HEK293 (cell line): Measurements from ENCODE around the gene RASAL2.

Experiments used
- CTCF ChIA-PET: fragments of 350-600 bp; formaldehyde crosslinking; extraction: SDS; loops from one replicate; lab custom pipeline; 2021; ENCODE audit warnings: antibody characterized with exemption; lab: Yijun Ruan, JAX
- POLR2A ChIA-PET: fragments of 300-600 bp; formaldehyde crosslinking; extraction: SDS; loops from one replicate; lab custom pipeline; 2020; ENCODE audit warnings: antibody characterized with exemption, inconsistent platforms; lab: Yijun Ruan, JAX
- H3K27ac ChIP-seq: fragments of 200-500 bp; sonication (Bioruptor generic); 2 replicates; pipeline ENCODE4 v1.5.1; 2014; ENCODE audit warnings: low read depth, low read length, control low read depth, inconsistent platforms; ENCODE audit errors: extremely low read depth
- H3K36me3 ChIP-seq, 2 experiments: fragments of 200-500 bp in 1 of 2; sonication (Bioruptor generic) in 1 of 2; 1 replicate in 1 of 2; 2 replicates in 1 of 2; pipeline ENCODE4 v1.5.1; 2014 to 2017; ENCODE audit warnings: inconsistent platforms in 2 of 2, low read length in 2 of 2; ENCODE audit not compliant: control insufficient read depth in 2 of 2, insufficient read depth in 1 of 2
- H3K4me1 ChIP-seq: fragments of 200-500 bp; sonication (Bioruptor generic); 2 replicates; pipeline ENCODE4 v1.5.1; 2014; ENCODE audit warnings: mild to moderate bottlenecking, low read length, inconsistent platforms; ENCODE audit not compliant: control insufficient read depth, insufficient read depth
- H3K4me3 ChIP-seq: 2 replicates; pipeline ENCODE4 v1.5.1; 2011; ENCODE audit warnings: low read depth, mild to moderate bottlenecking, control low read depth, low read length, moderate library complexity
- H3K9me3 ChIP-seq: fragments of 200-500 bp; sonication (Bioruptor generic); 2 replicates; pipeline ENCODE4 v1.5.1; 2014; ENCODE audit warnings: low read depth, low read length, inconsistent platforms; ENCODE audit not compliant: control insufficient read depth, insufficient read depth
- ELK4 ChIP-seq: IDR thresholded peaks from 2 replicates; pipeline ENCODE4 v1.6.1; 2011; ENCODE audit warnings: mild to moderate bottlenecking, low read depth, low read length, borderline replicate concordance
- KLF17 ChIP-seq: fragments of 450-650 bp; formaldehyde crosslinking; IDR thresholded peaks from 2 replicates; pipeline ENCODE4 v1.5.1; 2016; ENCODE audit warnings: missing biosample characterization, missing genetic modification characterization
- PRDM6 ChIP-seq: fragments of 450-650 bp; formaldehyde crosslinking; IDR thresholded peaks from 2 replicates; pipeline ENCODE4 v1.5.1; 2017; ENCODE audit warnings: missing biosample characterization, missing genetic modification characterization
- ZFP3 ChIP-seq: fragments of 450-650 bp; formaldehyde crosslinking; IDR thresholded peaks from 2 replicates; pipeline ENCODE4 v1.5.1; 2016; ENCODE audit warnings: low read depth, missing biosample characterization, missing genetic modification characterization
- ZNF121 ChIP-seq: fragments of 450-650 bp; formaldehyde crosslinking; IDR thresholded peaks from 2 replicates; pipeline ENCODE4 v1.5.1; 2016; ENCODE audit warnings: missing biosample characterization, missing genetic modification characterization
- ZNF138 ChIP-seq: fragments of 450-650 bp; formaldehyde crosslinking; IDR thresholded peaks from 2 replicates; pipeline ENCODE4 v1.5.1; 2016; ENCODE audit warnings: missing biosample characterization, missing genetic modification characterization, borderline replicate concordance
- ZNF140 ChIP-seq: fragments of 450-650 bp; formaldehyde crosslinking; IDR thresholded peaks from 2 replicates; pipeline ENCODE4 v1.5.1; 2016; ENCODE audit warnings: missing biosample characterization, missing genetic modification characterization
- ZNF157 ChIP-seq: fragments of 450-650 bp; formaldehyde crosslinking; IDR thresholded peaks from 2 replicates; pipeline ENCODE4 v1.5.1; 2016; ENCODE audit warnings: missing biosample characterization, missing genetic modification characterization
- ZNF16 ChIP-seq: fragments of 450-650 bp; formaldehyde crosslinking; IDR thresholded peaks from 2 replicates; pipeline ENCODE4 v1.5.1; 2016; ENCODE audit warnings: low read depth, missing biosample characterization, missing genetic modification characterization
- ZNF398 ChIP-seq: fragments of 450-650 bp; formaldehyde crosslinking; IDR thresholded peaks from 2 replicates; pipeline ENCODE4 v1.5.1; 2017; ENCODE audit warnings: missing biosample characterization, missing genetic modification characterization
- ZNF426 ChIP-seq: fragments of 450-650 bp; formaldehyde crosslinking; IDR thresholded peaks from 2 replicates; pipeline ENCODE4 v1.5.1; 2017; ENCODE audit warnings: missing biosample characterization, missing genetic modification characterization, mild to moderate bottlenecking, inconsistent platforms, moderate library complexity
- ZNF585B ChIP-seq: fragments of 450-650 bp; formaldehyde crosslinking; IDR thresholded peaks from 2 replicates; pipeline ENCODE4 v1.5.1; 2016; ENCODE audit warnings: missing biosample characterization, missing genetic modification characterization
- ZNF624 ChIP-seq: fragments of 450-650 bp; formaldehyde crosslinking; IDR thresholded peaks from 2 replicates; pipeline ENCODE4 v1.5.1; 2017; ENCODE audit warnings: missing biosample characterization, missing genetic modification characterization
- ZNF677 ChIP-seq: fragments of 450-650 bp; IDR thresholded peaks from 2 replicates; pipeline ENCODE4 v1.5.0; 2018; ENCODE audit warnings: missing biosample characterization, mild to moderate bottlenecking, missing genetic modification characterization, moderate library complexity
- ZNF707 ChIP-seq: fragments of 450-650 bp; formaldehyde crosslinking; IDR thresholded peaks from 2 replicates; pipeline ENCODE4 v1.5.1; 2016; ENCODE audit warnings: missing biosample characterization, missing genetic modification characterization
- ZNF791 ChIP-seq: fragments of 450-650 bp; formaldehyde crosslinking; IDR thresholded peaks from 2 replicates; pipeline ENCODE4 v1.5.1; 2016; ENCODE audit warnings: missing biosample characterization, missing genetic modification characterization
- ZNF792 ChIP-seq: fragments of 450-650 bp; formaldehyde crosslinking; IDR thresholded peaks from 2 replicates; pipeline ENCODE4 v1.5.1; 2016; ENCODE audit warnings: missing biosample characterization, missing genetic modification characterization
- ZXDB ChIP-seq: fragments of 450-650 bp; formaldehyde crosslinking; IDR thresholded peaks from 2 replicates; pipeline ENCODE4 v1.5.1; 2016; ENCODE audit warnings: missing biosample characterization, missing genetic modification characterization

RASAL2 gene

GRCh38 chr1:178477373-178477772, 383.5 kb downstream of the RASAL2 start (continued):
- no peak for TF ChIP-seq PRDM6 (tag by site-specific recombination)

GRCh38 chr1:178477841-178478240, 383.9 kb downstream of the RASAL2 start:
- ChIA-PET CTCF (no interaction called here), POLR2A (no interaction called here)
- Histone ChIP-seq H3K4me3 (no peak overlapping the region), H3K9me3 (no peaks in the 10 kb centered on the region), H3K4me1 (no peaks in the 10 kb centered on the region), H3K36me3 (peaks cover 0 to 8% of the 10 kb centered on the region in 2 experiments; a peak in 1 of 3 replicates), H3K27ac (no peak overlapping the region)
- TF ChIP-seq KLF17 (tag by site-specific recombination) (no peak), ZNF426 (tag by site-specific recombination) (no peak), ZNF16 (no peak), ZNF624 (tag by site-specific recombination) (no peak)

GRCh38 chr1:178483251-178483957, 389.5 kb downstream of the RASAL2 start:
- Histone ChIP-seq H3K4me3 (no peak overlapping the region), H3K9me3 (no peaks in the 10 kb centered on the region), H3K4me1 (no peaks in the 10 kb centered on the region)
- CTCF ChIA-PET: interaction anchor here (0.7 to 2.0 kb wide), 2 partner anchors 17 to 134 kb away, joined by 3 to 9 read pairs; no protein-coding TSS in a partner anchor
- TF ChIP-seq ZNF585B (tag by site-specific recombination) (no peak), ZNF121 (tag by site-specific recombination) (no peak), ZNF138 (no peak), ZNF792 (tag by site-specific recombination) (no peak), ZFP3 (no peak), ZNF707 (tag by site-specific recombination) (peak; percentile 44; the same call in 1 of the 2 replicates)
- TF ChIP-seq, all 188 proteins: peak for 1
- Histone ChIP-seq H3K36me3 (no peaks in the 10 kb centered on the region), H3K27ac (no peak overlapping the region)
- POLR2A ChIA-PET: no interaction called here

- Histone ChIP-seq H3K4me3 (no peak overlapping the region), H3K27ac (no peak overlapping the region), H3K9me3 (no peaks in the 10 kb centered on the region), H3K36me3 (no peaks in the 10 kb centered on the region), H3K4me1 (no peaks in the 10 kb centered on the region)
- TF ChIP-seq ZNF398 (tag by site-specific recombination): no peak
- TF ChIP-seq ZNF677 (tag by site-specific recombination): no peak
- no peak for TF ChIP-seq ZNF791
- TF ChIP-seq ZNF140: no peak
- no peak for TF ChIP-seq ELK4
- TF ChIP-seq ZXDB (tag by site-specific recombination): no peak
- TF ChIP-seq ZNF157 (tag by site-specific recombination): no peak
- POLR2A ChIA-PET: no interaction called here
- CTCF ChIA-PET: interaction anchor here (0.6 to 1.0 kb wide), 2 partner anchors 16 to 17 kb away, joined by 3 to 10 read pairs; no protein-coding TSS in a partner anchor
Observed at GRCh38 chr1:178484698-178485225, 390.9 kb downstream of the RASAL2 start.
